Activated CD8-positive, alpha-beta memory T cell treated with anti-CD3 and anti-CD28 coated beads, Interleukin-2, amount 50 U/mL, for 48 hours (primary cell): ENCODE data around the gene RCE1.
"Not testable (repeated sequence)": the region's sequence is repeated elsewhere in the genome, so short reads cannot be mapped to it uniquely, and the experiment has no call there.

Experiments used
- DNase-seq: peaks from one replicate; pipeline ENCODE4 v3.0.0-alpha.2; 2020

Gene RCE1

GRCh38 chr11:66842896-66843775 is at the start of gene RCE1:
Gene RCE1, plus strand, starts transcription at chr11:66843441. Its CDS starts 15 bp downstream, at chr11:66843456.
- DNase-seq, result peak; percentile 96

GRCh38 chr11:66799815-66800214 is 43.4 kb upstream of the RCE1 start:
- DNase-seq, result not testable (repeated sequence)

- no peak for DNase-seq
These were observed 42.4 kb upstream of the RCE1 start for GRCh38 chr11:66800720-66801428.

GRCh38 chr11:66809592-66809991 is 33.6 kb upstream of the RCE1 start:
- no peak for DNase-seq

GRCh38 chr11:66810576-66811185 is 32.6 kb upstream of the RCE1 start:
- no peak for DNase-seq

GRCh38 chr11:66814678-66815077 is 28.6 kb upstream of the RCE1 start:
- no peak for DNase-seq

- DNase-seq, result no peak
These were observed 27.6 kb upstream of the RCE1 start for GRCh38 chr11:66815646-66816045.

- no peak for DNase-seq
These were observed 24.8 kb upstream of the RCE1 start for GRCh38 chr11:66818231-66818955.

- no peak for DNase-seq
These were observed 22.9 kb upstream of the RCE1 start for GRCh38 chr11:66820381-66820780.

- DNase-seq, result no peak
These were observed 22.3 kb upstream of the RCE1 start for GRCh38 chr11:66820901-66821300.

- DNase-seq, result no peak
These were observed 19.5 kb upstream of the RCE1 start for GRCh38 chr11:66823700-66824099.

GRCh38 chr11:66824573-66824972 is 18.7 kb upstream of the RCE1 start:
- DNase-seq, result not testable (repeated sequence)

GRCh38 chr11:66834539-66834845 is 8.7 kb upstream of the RCE1 start:
- no peak for DNase-seq

GRCh38 chr11:66834943-66835342 is 8.3 kb upstream of the RCE1 start:
- no peak for DNase-seq

- no peak for DNase-seq
These were observed 7.4 kb upstream of the RCE1 start for GRCh38 chr11:66835768-66836405.

GRCh38 chr11:66840317-66841091 is 2.7 kb upstream of the RCE1 start:
- DNase-seq, result no peak

GRCh38 chr11:66841861-66842260 is 1.4 kb upstream of the RCE1 start:
- DNase-seq, result no peak

GRCh38 chr11:66842501-66842895 is 743 bp upstream of the RCE1 start:
- DNase-seq, result no peak

- peak; percentile 50 for DNase-seq
These were observed 695 bp downstream of the RCE1 start for GRCh38 chr11:66843776-66844495.

GRCh38 chr11:66844496-66845142 is 1.4 kb downstream of the RCE1 start:
- peak; percentile 44 for DNase-seq
